Fibroblast of skin of left biceps (primary cell): ENCODE data around the gene FNIP2.
A peak's percentile ranks its signal among the peaks of the same experiment; 100 is the strongest.
"Not testable (repeated sequence)": the region's sequence is repeated elsewhere in the genome, so short reads cannot be mapped to it uniquely, and the experiment has no call there.

Source experiments
- DNase-seq, 2 experiments: peaks; one replicate each; pipeline ENCODE4 v3.0.0-alpha.2; 2013; ENCODE audit warnings: low read depth in 2 of 2

FNIP2 gene

DNA sequence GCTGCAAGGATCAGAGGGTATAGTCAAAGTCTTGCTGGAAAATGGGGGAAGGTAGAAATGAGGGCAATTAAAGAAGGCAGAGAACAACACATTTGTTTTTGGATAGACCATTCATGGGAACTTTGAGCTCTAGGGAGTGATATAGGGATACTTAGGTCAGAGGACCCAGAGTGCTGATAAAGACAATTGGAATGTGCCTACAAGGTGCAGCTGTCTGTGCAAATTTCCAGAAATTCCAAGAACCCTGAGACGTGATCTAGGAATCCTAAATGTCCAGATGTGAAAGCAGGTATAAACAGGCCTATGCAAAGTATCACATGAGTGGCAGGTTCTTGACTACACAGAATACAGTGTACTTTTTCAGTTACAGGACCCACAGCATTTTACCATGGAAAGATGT lies 24.2 kb downstream of the FNIP2 start:
- DNase-seq = no peak

DNA sequence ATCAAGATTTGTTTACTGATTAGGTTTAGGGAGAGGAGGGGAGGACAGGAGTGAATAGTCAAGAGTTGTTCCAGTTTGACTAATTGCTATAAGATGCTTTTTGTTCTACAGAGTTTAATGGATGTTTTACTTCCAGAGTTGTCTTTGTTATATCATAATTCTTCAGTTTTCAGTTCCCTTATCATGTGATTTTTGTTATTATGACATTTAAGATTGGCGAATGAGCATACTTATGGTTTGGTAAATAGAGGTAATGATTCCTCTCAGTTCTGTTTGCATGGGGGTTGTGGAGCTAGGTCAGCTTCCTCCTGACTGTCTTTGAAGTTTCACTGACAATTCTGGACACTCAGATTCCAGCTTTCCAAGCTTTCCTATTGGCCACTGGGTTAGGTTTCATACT lies 24.6 kb downstream of the FNIP2 start:
- not testable (repeated sequence) for DNase-seq

DNA sequence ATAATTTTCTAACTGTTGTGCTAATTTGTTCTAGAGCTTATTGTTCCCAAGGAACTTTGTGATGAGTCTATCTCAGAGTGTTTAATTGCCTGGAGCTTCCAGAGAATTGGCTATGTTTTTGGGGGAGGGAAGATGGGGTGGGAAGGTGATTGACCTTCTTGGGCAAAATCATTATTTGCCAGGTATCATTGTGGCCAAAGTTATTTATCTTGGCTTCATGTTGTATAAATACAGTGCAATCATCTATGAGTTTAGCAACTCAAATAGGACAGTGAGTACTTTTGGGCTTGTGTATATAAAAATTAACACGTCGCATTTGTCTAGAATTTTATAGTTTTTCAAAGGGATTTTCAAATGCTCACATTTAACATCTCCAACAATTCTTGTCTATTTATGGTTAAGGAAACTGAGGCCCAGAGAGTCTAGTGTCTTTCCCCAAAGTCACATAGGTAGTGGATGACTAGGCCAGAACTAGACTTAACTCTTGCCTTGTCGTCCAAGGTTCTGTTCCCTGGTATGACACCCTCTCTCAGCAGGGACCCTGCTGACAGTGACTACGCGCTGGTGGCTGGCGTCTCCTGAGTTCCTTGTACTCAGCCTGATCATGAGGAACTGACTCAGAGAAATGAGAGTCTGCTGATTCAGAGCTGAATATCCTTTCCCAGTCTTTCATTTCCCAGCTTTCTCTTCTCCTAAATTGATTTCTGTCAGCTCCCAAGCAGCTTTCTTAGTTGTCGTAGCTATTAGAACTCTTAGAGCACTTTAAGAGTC lies 27.7 kb downstream of the FNIP2 start:
- DNase-seq = no peak

DNA sequence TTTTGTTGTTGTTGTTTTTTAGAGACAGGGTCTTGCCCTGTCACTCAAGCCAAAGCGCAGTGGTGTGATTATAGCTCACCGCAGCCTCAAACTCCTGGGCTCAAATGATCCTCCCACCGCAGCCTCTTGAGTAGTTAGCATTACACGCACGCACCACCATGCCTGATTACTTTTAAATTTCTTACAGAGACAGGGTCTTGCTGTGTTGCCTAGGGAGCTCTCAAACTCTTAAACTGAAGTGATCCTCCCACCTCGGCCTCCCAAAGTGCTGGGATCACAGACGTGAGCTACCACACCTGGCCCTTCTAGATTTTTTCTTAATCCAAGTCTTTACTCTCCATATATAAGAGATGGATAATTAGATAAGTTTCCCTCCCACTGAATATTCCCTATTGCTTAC lies 29.2 kb downstream of the FNIP2 start:
- DNase-seq = no peak

DNA sequence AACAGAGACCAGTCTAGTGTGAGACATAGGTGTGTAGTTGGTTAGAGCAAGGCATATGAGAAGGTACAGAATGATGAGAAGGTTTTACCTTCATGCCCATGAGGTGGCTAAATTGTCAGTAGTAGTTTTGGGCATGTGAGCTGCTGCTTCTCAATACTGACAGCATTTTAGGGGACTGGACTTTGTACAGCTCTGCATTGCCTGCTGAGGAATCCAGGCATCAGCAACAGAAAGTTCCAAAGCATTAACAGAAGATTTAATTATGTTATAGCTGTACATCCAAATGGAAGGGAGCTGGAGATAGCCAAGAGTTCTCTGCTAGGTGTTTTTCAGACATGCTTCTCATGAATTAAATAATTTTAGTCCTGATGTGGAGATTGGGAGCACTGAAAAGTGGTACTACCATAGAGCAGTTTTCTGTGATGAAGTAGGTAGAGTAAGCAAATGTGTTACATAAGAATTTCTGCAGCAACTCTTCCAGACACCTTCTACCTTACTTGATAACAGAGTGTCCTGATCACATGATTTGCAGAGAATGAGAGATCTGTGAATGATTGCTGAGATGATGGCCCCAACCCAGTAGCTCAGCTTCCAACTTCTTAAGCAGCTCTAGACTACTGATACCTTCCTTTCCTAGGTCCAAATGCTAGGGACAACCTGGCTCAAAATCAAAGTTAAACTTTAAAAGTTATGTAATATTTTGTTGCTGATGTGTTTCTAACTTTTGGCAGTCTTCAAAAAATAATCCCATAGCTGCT lies 30.4 kb downstream of the FNIP2 start:
- no peak for DNase-seq

DNA sequence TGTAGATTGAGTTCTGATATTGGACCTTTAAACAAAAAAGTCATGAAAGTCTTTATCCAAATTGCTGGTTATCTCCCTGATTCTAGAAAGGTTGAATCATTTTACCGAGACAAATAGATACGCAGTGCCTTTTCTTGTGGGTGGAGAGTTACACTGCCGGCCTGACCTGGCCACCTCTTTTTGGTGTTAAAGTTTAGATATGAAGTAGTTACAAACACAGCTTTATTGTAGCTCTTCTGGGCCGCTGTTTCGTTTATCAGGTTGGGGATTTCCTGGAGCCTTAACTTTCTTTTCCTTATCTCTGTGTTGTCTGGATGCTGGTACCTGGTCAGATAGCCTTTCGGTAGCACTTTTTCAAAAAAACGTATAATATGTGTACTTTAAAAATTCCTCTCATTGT lies 31.0 kb downstream of the FNIP2 start:
- no peak for DNase-seq

DNA sequence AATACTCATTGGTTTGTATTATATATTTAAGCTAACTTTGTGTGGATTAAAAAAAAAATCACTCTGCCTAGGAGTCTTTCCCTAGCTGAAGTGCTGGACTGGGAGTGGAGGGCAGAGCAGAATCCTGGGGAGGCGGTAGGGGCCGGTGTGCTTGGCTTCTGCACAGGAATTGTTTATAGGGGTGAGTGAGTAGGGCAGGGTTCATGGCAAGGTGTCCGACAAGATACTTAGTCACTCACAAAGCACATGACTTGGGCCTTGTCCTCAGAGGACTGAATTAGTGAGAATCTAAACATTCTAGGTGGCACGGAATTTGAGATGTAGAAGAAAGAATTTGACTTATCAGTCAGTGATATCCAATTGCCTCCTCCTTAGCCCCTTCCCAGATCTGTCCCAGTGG lies 32.2 kb downstream of the FNIP2 start:
- DNase-seq = no peak

DNA sequence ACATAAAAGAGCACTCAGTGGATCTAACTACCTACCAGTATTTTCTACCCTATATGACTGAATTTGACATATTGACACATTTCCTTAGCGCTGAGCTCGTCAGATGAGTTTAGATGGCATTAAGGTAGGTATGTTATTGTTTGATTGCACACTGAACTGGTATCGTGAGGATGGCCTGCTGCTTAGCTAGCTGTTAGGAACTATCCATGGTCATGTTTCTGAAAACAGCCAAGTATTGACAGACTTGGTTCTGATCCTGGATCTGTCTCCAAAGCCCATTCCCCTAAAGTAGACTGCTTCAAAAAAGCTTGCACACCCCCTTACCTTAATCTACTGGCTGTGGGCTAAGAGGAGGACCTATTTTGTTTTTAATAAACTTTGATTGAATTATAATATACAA lies 32.9 kb downstream of the FNIP2 start:
- no peak for DNase-seq

DNA sequence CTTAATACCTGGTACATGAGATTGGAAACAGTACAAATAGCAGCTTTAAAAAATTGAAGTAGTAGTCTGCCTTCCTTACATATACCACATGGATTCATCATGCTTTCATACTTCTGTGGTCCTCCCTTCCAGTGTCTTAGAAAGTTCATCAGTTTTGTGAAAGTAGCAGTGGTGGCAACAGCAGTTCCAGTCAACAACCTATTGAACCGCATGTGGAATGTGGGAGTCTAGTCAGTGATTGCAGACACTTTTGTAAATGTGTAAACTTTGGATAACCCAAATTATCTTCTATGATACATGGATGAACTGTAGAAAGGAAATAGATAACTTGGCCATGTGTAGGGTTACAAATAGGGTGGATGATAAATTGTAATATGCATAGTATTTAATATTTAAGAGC lies 34.1 kb downstream of the FNIP2 start:
- no peak for DNase-seq

DNA sequence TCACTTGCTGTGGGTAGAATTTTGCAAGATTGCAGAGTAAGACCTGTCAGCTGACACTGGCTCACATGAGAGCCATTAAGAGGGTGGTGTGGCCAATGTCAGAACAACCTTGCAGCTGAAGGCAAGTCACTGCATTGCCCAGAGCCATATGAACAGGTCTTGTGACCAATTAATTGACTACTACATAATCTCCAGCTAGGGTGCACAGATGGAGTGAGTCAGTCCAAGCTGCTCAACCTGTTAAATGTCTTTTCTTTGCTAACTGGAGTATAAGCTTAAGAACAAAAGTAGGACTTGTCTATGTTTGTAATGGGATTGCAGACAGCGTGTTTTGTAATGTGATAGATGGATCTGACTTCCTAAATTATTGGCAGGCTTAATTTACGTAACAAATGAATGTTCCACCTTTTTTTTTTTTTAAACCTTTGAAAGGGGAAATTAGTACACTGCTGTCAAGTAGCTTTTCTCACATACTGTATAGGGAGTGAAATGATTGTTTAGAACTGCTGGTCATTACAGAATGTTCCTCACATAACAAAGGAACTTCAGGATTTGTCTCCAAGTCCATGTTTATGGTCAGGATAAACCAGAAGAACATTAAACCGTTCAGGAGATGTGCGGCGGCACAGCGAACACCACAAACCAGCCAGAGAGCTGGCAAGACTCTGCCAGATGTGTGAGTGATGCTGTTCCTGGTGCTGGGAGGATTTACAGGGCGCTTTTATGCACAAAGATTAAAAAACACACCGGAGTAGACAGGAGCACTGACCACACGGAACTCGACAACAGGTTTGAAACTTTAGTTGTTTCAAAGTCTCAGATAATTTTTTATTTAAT lies 37.0 kb downstream of the FNIP2 start:
- DNase-seq = no peak

DNA sequence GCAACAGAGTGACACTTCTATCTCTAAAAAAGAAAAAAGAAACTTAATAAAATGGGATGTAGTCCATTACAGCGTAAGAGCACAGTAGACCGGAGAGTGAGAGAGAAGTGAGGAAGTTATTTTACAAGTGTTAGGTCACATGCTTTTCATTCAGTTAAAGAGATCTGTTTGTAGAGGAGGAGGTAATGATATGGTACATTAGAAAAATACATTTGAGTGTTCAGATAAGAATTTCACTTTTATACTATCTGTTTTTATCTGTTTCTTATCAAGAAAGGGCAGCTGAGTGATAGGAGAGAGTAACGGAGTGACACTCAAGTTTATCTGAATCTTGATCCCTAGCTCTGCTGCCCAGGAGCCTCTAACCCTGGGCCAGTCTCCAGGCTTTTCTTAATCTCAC lies 38.9 kb downstream of the FNIP2 start:
- no peak for DNase-seq

DNA sequence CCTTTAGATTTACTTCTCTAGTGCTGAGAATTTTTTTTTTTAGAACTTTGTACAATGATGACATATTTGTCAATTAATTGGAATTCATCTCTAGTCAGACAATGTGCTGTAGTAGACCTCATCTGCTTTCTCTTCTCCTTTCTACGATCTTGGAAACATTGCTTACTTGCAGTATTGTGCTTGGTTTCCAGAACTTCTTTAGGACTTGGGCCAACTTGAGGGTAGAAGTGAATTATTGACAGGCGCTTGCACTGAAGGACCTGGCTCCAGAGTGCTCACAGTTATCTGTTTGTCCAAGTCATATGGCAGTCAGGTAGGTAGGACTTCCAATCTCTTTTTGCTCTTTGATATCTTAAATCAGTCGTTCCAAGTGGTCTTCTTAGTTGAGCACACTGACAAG lies 39.6 kb downstream of the FNIP2 start:
- no peak for DNase-seq

DNA sequence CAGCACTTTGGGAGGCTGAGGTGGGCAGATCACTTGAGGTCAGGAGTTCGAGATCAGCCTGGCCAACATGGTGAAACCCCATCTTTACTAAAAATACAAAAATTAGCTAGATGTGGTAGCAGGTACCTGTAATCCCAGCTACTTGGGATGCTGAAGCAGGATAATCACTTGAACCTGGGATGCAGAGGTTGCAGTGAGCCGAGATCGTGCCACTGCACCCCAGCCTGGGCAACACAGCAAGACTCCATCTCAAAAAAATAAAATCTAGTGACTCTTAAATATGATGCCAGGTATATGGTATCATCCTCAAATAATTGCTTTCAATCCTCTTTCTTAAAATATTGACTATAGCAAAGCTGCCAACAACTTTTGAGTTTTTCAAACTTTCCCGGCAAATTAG lies 40.4 kb downstream of the FNIP2 start:
- not testable (repeated sequence) for DNase-seq

DNA sequence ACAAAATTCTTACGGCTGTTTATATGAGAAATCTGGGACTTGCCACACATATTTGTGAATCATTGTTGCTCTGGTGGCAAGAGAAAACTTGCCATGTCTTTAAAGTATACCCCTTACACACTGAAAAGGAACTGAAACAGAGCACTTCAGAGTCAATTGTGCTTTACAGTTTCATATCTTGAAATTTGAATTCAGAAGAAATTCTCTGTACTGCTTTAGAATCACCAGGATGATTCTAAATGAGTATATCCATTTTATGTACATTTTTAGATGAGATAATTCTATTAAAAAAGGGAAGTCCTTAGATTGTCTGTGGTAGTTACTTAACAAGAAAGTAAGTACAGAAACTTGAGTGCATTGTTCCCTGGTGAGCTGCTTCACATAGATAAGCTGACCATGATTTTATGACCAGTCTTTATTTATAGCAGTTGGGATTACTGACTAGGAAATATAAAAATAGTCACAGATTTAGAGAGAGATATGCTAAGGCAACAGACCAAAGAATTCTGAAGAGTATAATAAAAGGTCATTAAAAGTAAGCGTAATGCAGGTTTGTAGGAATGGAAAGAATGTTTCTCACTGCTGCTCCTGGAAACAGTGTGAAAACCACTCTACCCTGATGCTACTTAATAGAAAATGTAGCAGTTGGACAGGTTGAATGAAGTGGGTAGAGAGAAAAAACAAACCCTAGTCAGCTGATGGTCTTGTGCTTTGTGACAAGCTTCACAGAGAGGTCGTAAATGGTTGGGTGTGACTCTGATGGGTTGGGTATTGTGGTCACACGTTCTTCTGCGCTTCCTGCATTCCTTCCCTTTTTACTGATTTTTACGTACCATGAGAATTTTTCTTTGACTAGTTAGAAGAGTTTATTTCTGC lies 41.0 kb downstream of the FNIP2 start:
- DNase-seq = peak; percentile 43 to 44

DNA sequence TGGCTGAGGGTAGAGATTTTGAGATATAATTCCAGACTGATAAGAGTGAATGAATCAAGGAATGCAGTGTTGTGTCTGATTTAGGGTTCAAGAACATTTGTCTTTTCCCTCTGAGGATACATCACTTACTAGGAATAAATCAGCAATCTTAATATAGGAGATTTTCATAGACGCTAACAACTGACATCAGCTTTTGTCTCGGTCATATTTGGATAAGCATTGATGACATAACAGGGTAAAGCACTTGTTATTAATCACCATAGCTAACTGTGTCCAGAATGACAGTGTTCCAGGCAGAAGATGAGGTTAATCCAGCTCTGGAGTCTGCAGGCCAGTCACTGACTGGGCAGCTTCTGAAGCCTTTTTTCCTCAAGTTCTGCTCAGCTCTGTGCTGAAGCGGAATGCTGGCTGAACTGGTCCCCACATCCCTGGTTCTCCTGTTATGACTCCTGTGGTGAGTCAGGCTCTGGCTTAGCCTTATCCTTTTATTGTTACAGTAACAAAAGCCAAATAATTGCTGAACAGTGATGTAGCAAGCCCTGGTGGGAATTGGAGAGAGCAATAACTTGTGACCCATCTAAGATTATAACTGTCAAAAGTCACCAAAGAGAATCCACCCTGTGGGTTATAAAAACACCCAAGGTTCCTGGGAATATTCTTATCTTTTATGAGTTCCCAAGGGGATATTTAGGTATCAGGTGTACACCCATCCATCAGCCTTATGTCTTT lies 41.8 kb downstream of the FNIP2 start:
- DNase-seq = peak; percentile 75 to 77

DNA sequence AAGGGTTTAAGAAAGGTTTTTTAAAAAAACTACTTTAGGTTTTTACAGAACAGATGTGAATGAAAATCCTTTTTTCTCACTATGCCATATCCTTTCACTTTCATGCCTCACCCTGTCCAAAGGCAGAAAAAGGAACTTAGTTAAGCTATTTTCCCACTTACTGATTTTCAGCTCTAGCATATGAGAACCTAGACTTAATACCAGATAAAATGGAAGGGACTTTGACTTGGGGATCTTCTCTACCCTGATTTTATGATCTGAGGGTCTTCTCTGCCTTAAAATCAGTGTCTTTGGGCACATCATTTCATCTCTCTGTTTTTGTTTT lies 42.4 kb downstream of the FNIP2 start:
- no peak for DNase-seq

DNA sequence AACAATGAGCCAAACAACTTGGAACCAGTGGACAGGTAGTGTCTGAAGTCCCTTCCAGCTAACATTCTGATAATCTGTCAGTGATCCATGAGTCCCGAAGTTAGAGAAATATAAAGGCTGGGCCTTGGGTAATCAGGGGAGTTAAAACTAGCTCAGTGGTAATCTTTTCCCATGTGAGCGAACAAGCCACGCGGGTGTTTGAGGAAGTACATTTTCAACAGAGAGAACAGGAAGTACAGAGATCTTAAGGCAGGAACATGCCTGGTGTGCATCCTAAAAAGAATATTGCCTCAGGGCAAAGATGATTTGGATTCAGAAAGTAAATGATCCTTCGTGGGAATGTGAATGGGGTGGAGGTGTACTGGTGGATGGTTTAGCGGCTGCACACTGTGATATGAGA lies 42.9 kb downstream of the FNIP2 start:
- DNase-seq = no peak

DNA sequence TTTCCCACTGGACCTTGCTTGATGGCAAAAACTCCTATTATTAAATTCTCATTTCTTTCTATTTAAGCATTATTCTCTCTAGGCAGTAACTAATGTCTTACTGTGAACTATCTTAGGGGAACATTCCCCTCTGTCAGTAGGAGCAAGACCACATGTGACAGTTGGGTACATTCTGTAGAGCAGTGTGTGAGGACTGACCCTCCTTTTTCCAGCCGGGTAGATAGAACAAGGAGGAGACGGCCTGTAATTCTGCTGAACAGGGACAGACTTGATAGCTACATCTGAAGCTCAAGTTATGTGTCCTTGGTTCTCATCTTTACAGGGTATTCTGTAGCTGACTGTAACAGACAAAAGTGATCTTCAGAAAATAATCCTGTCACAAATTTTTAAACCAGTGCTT lies 43.3 kb downstream of the FNIP2 start:
- DNase-seq = no peak

DNA sequence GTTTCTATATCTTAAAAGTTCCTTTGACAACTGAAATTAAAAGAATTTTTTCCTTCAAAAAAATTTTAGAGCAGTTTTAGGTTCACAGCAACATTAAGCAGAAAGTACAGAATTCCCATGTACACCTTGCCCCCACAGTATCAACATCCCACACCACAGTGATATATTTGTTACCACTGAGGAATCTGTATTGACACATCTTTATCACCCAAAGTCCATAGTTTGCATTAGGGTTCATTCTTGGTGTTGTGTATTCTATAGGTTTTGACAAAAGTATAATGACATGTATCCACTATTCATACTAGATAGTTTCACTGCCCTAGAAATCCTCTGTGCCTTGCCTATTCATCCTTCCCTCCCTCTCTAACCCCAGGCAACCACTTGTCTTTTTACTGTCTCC lies 43.7 kb downstream of the FNIP2 start:
- DNase-seq = no peak

DNA sequence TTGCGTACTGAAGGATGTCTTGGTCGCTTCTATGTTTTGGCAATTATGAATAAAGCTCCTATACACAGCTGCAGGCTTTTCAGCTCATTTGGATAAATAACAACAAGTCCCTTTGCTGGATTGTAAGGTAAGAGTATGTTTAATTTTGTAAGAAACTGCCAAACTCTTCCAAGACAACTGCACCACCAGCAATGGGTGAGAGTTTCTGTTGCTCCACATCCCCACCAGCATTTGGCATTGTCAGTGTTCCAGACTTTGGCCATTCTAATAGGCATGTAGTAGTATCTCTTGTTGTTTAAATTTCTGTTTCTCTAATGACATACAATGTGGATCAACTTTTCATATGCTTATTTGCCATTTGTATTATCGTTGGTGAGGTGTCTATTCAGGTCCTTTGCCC lies 44.3 kb downstream of the FNIP2 start:
- no peak for DNase-seq

DNA sequence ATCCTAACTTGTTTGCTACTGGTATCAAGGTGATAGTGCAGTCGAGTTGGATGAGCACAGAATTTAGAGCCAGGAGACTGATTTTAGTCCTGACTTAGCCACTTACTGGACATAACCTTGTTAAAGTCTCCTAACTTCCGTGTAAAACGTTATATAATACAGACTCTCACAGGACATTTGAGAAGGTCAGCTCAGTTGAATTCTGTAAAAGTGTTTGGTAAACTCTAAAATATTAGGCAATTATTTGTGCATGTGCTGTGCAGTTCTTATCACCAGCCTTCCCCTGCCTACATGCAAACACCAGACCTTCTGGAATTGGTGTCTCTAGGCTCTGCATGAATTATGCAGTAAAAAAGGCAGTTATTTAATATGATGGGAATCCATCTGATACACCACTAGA lies 45.4 kb downstream of the FNIP2 start:
- no peak for DNase-seq
